Measurements from ENCODE around the gene SDR9C7. TPM values are rescaled to one million over a fixed set of nuclear protein-coding genes. Genes with fewer than 3 reads are reported as not detected.

Gene SDR9C7
- 0.31 TPM for total RNA-seq

GRCh38 chr12:56933826-56934625, at the start of gene SDR9C7:
Gene SDR9C7, minus strand, starts transcription at chr12:56934408. Its CDS starts 147 bp downstream, at chr12:56934261.

GRCh38 chr12:56957229-56958052, 23.2 kb upstream of the SDR9C7 start, which contains the start of gene RDH16:
Gene RDH16, minus strand, starts transcription at chr12:56957608. Its CDS starts 146 bp downstream, at chr12:56957462.

Other genes starting within 250 kb of the SDR9C7 start
- gene PTGES3, start 246.1 kb downstream of the SDR9C7 start, total RNA-seq, result 83.9 TPM
- 1,016 TPM for gene NACA, start 209.1 kb downstream of the SDR9C7 start, total RNA-seq
- gene PRIM1, start 182.1 kb downstream of the SDR9C7 start, total RNA-seq, result 31.0 TPM
- gene HSD17B6, start 171.1 kb downstream of the SDR9C7 start, total RNA-seq, result 1.6 TPM
- 3.1 TPM for gene RDH16, start 23.2 kb upstream of the SDR9C7 start, total RNA-seq
- 14.7 TPM for gene ZBTB39, start 72.1 kb upstream of the SDR9C7 start, total RNA-seq
- 0.94 TPM for gene TAC3, start 82.1 kb upstream of the SDR9C7 start, total RNA-seq
- not detected for gene MYO1A, start 115.7 kb upstream of the SDR9C7 start, total RNA-seq
- 10.3 TPM for gene NEMP1, start 144.4 kb upstream of the SDR9C7 start, total RNA-seq
- 25.0 TPM for gene NAB2, start 154.7 kb upstream of the SDR9C7 start, total RNA-seq
- 3.1 TPM for gene STAT6, start 177.0 kb upstream of the SDR9C7 start, total RNA-seq
- gene LRP1, start 194.1 kb upstream of the SDR9C7 start, total RNA-seq, result 135 TPM
- not detected for gene LRP1-AS, start 213.2 kb upstream of the SDR9C7 start, total RNA-seq

All from parietal lobe (tissue), 1 donor.